ENCODE measurements around the gene ASIC2.

- TF ChIP-seq CTCF (conservative IDR thresholded peaks at IDR 0.05), result no peak
- TF ChIP-seq EZH2 (IDR thresholded peaks at IDR 0.05; ENCODE audit: low read depth), result no peak
Measured at GRCh38 chr17:33056399-33057146, 236.5 kb downstream of the ASIC2 start.
